T-helper 1 cell treated with Interleukin-12 subunit alpha and Interleukin-12 subunit beta and Interleukin-4 antibody, amounts not matched to agents 30 ng/mL and 1 ng/mL, for 36 hours (primary cell): ENCODE results near the gene SIN3B. TPM values are rescaled to one million over a fixed set of nuclear protein-coding genes. Genes with fewer than 3 reads are reported as not detected.
"Not testable (repeated sequence)": the region's sequence is repeated elsewhere in the genome, so short reads cannot be mapped to it uniquely, and the experiment has no call there.

Experiments used
- intact Hi-C: fragments of 100-400 bp; cut with micrococcal nuclease; formaldehyde crosslinking; loops from one replicate; pipeline ENCODE4 v1.15.1; 2024
- total RNA-seq: library from RNA; stranded (reverse); gene quantifications from 2 replicates; pipeline ENCODE4 v1.2.3, GENCODE V29; 2022

SIN3B gene
- total RNA-seq, 1 donor from 2014 or later = 41.0 TPM

DNA sequence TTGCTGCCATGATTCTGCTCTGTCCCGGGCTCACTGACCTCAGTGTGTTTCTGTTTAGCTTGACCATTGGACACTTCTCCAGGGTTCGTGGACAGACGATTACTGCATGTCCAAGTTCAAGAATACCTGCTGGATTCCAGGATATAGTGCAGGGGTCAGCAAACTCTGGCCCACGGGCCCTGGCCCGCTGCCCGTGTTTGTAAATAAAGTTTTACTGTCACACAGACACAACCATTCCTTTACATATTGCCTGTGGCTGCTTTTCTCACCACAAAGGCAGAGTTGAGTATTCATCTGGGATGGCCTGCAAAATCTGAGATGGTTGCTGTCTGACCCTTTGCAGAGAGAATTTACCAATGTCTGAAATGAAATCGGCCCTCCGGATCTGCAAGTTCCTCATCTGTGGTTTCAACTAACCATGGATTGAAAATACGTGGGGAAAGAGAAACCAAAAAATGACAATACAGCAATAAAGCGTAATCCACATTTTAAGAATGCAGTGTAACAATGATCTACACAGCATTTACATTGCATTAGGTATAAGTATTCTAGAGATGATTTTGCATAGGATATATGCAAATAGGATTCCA lies 33.7 kb downstream of the SIN3B start:
- intact Hi-C loops = no loop called here

- intact Hi-C loops = no loop called here
Observed at GRCh38 chr19:16867211-16867610, 38.0 kb downstream of the SIN3B start.

- intact Hi-C loops = no loop called here
Observed at GRCh38 chr19:16868423-16869130, 39.4 kb downstream of the SIN3B start.

DNA sequence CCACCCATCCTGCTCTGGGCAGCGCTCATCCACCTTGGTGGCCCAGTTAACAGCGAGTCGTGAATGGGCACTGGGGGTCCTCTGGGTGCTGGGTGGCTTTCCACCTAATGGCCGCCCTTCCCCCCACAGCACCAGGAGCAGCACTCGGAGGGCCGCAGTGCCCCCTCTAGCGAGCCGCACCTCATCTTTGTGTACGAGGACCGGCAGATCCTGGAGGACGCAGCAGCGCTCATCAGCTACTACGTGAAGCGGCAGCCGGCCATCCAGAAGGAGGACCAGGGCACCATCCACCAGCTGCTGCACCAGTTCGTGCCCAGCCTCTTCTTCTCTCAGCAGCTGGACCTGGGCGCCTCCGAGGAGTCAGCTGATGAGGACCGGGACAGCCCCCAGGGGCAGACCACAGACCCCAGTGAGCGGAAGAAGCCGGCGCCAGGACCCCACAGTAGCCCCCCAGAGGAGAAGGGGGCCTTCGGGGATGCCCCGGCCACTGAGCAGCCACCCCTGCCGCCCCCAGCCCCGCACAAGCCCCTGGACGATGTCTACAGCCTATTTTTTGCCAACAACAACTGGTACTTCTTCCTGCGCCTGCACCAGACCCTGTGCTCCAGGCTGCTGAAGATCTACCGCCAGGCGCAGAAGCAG lies 40.3 kb downstream of the SIN3B start:
- intact Hi-C loops = no loop called here

- intact Hi-C loops = no loop called here
Observed at GRCh38 chr19:16871871-16872270, 42.7 kb downstream of the SIN3B start.

DNA sequence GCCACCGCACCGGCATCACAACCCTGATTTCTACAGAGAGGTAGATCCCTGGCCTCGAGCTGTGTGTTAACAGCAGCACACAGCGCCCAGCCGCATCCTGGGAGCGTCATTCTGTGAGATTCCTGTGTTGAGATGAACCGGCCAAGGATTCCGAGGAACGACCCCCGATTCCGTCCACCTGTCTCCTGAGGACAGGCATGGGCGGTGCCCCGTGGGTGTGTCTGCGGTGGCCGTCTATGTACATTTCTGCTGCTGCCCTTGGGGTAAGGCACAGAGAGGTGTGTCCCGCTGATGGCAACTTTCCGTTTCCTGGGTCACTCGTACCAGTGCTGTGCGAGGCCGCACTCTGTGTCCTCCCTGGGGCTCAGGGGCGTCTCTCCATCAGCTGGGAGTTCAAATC lies 43.5 kb downstream of the SIN3B start:
- intact Hi-C loops = no loop called here

DNA sequence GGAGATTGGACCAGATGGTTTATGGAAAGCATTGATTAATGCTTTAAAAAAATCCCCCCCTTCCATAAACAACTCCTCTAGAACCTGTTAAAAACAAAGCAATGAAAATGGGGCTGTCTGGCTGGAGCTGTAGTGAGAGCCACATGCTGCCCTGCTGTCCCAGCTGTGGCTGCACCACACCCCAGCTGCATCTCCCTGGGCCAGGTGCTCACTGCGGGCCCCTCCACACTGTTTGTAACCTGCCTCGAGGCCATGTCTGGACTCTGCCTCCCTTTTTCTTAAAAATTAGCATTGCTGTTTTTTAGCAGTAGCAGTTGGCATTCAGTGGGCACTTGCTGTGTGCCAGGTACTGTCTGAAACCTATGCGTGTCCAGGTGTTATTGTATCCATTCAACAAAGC lies 44.4 kb downstream of the SIN3B start:
- intact Hi-C loops = no loop called here

DNA sequence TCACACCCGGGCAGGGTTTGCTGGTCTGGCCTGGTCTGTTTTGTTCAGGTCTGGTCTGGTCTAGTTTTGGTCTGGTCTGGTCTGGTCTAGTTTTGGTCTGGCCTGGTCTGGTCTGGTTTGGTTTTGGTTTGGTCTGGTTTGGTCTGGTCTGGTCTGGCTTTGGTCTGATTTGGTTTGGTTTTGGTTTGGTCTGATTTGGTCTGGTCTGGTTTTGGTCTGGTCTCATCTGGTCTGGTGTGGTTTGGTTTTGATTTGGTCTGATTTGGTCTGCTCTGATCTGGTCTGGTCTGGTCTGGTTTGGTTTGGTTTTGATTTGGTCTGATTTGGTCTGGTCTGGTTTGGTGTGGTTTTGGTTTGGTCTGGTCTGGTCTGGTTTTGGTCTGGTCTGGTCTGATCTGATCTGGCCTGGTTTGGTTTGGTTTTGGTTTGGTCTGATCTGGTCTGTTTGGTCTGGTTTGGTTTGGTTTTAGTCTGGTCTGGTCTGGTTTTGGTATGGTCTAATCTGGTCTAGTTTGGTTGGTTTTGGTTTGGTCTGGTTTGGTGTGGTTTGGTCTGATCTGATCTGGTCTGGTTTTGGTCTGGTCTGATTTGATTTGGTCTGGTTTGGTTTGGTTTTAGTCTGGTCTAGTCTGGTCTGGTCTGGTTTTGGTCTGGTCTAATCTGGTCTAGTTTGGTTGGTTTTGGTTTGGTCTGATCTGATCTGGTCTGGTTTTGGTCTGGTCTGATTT lies 45.2 kb downstream of the SIN3B start:
- intact Hi-C loops = no loop called here

DNA sequence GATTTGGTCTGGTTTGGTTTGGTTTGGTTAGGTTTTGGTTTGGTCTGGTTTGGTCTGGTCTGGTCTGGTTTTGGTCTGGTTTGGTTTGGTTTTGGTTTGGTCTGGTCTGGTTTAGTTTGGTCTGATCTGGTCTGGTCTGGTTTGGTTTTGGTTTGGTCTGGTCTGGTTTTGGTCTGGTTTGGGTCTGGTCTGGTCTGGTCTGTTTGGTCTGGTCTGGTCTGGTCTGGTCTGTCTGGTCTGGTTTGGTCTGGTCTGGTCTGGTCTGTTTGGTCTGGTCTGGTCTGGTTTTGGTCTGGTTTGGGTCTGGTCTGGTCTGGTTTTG lies 45.7 kb downstream of the SIN3B start:
- intact Hi-C loops = not testable (repeated sequence)

- intact Hi-C loops = no loop called here
Observed at GRCh38 chr19:16875584-16876555, 46.7 kb downstream of the SIN3B start.

DNA sequence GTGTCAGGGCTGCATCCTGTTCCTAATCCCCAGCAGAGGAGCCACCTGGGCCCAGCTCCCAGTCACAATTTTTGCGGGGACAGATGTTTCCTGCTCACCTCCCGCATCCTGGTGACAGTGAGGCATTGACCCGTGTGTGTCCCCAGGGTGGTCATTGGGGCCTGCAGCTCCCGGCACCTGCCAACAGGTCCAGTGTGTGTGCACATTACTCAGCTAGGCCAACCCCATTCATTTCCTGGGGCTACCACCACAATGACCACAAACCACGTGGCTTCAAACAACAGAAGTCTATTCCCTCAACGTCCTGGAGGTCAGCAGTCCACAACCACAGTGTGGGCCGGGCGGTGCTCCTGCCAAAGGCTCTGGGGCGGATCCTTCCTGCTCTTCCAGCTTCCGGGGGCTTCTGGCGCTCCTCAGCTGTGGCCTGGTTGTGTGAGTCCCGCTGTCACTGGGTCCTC lies 47.7 kb downstream of the SIN3B start:
- intact Hi-C loops = no loop called here

- intact Hi-C loops = no loop called here
Observed at GRCh38 chr19:16877581-16877980, 48.4 kb downstream of the SIN3B start.

- intact Hi-C loops = no loop called here
Observed at GRCh38 chr19:16878181-16878965, 49.2 kb downstream of the SIN3B start.

DNA sequence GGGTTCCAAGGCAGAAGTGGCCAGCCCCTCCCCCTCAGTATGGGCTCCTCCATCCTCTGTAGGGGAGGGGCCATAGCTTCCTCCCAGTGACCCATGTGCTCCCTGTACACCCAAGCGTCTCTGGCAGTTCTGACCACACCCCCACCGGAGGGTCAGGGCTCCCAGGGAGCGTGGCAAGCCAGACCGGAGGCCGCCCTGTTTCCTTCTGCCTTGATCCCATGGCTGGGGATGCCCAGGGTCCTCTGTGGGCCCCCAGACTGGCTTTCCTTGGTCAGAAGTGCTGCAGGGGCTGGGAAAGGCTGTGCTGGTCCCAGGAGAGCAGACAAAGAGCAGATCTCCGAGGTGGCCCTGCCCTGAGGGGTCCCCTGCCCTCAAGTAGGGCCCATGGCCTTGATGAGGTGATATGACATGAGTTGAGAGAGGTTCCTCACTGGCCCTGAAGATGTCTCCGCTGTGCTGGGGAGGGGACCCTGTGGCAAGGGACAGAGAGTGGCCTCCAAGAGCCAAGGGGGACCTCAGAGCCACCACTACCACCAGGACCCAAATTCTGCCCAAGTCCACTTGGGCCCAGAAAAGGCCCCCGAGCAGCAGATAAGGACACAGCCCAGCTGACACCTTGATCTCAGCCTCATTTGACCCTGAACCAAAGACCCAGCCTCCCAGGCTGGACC lies 51.8 kb downstream of the SIN3B start:
- intact Hi-C loops = no loop called here

- intact Hi-C loops = no loop called here
Observed at GRCh38 chr19:16882146-16882545, 52.9 kb downstream of the SIN3B start.

DNA sequence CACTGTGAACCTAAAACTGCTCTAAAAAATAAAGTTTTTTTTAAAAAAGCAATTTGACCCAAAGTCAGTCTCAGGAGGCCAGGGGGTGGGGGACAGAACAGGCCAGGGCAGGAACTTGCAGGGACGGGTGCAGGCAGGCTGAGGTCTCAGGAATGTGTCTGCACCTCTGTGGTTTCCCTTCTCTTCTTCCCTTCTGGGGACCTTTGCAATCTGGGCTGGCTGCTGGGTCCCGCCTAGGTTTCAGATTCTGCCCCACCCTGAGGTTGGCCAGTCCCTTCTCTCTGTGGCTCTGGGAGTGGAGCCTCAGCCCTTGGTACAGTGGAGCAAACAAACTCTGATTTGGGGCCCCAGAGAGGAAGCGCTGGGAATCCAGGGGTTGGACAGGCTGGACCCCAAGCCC lies 54.3 kb downstream of the SIN3B start:
- intact Hi-C loops = no loop called here

GRCh38 chr19:16885166-16885565 lies 56.0 kb downstream of the SIN3B start:
- intact Hi-C loops = no loop called here

GRCh38 chr19:16886305-16886880 lies 57.2 kb downstream of the SIN3B start:
- intact Hi-C loops = no loop called here
